SK-N-SH (cell line): ENCODE data around the gene ZNF732.
"Not testable (repeated sequence)": the region's sequence is repeated elsewhere in the genome, so short reads cannot be mapped to it uniquely, and the experiment has no call there.

Experiments used
- EP300 ChIP-seq, 2 experiments: IDR thresholded peaks; 2 replicates each; pipeline versions ENCODE4 v1.4.0 to v1.6.1; 2012; ENCODE audit warnings: borderline replicate concordance in 1 of 2, low read depth in 1 of 2, low read length in 1 of 2
- USF2 ChIP-seq: fragments of 150-350 bp; IDR thresholded peaks from 2 replicates; pipeline ENCODE4 v1.6.1; 2017; ENCODE audit warnings: antibody characterized with exemption, low read length, low read depth, borderline replicate concordance
- YY1 ChIP-seq: IDR thresholded peaks from 2 replicates; pipeline ENCODE4 v1.4.0; 2012; ENCODE audit warnings: low read depth, mild to moderate bottlenecking
- ZBTB33 ChIP-seq: IDR thresholded peaks from 2 replicates; pipeline ENCODE4 v1.4.0; 2012; ENCODE audit warnings: low read depth, borderline replicate concordance
- TF ChIP-seq, protein P1 (sequence below): fragments of 200-600 bp; sonication (generic); IDR thresholded peaks from 2 replicates; pipeline ENCODE4 v1.6.1; 2017; ENCODE audit warnings: antibody characterized with exemption, mild to moderate bottlenecking, moderate library complexity

DNA sequence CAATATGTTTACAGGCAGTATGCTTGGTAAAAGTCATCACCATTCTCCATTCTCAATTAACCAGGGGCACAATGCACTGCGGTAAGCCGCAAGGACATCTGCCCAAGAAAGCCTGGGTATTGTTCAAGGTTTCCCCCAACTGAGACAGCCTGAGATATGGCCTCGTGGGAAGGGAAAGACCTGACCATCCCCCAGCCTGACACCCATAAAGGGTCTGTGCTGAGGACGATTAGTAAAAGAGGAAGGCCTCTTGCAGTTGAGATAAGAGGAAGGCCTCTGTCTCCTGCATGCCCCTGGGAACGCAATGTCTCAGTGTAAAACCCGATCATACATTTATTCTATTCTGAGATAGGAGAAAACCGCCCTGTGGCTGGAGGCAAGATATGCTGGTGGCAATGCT lies 63.9 kb downstream of the ZNF732 start:
- not testable (repeated sequence) for TF ChIP-seq YY1; USF2; EP300 (IDR thresholded peaks at IDR 0.05; ENCODE audit: borderline replicate concordance in 1 of 2, low read depth in 1 of 2, low read length in 1 of 2); ZBTB33
- TF ChIP-seq, protein P1, sequence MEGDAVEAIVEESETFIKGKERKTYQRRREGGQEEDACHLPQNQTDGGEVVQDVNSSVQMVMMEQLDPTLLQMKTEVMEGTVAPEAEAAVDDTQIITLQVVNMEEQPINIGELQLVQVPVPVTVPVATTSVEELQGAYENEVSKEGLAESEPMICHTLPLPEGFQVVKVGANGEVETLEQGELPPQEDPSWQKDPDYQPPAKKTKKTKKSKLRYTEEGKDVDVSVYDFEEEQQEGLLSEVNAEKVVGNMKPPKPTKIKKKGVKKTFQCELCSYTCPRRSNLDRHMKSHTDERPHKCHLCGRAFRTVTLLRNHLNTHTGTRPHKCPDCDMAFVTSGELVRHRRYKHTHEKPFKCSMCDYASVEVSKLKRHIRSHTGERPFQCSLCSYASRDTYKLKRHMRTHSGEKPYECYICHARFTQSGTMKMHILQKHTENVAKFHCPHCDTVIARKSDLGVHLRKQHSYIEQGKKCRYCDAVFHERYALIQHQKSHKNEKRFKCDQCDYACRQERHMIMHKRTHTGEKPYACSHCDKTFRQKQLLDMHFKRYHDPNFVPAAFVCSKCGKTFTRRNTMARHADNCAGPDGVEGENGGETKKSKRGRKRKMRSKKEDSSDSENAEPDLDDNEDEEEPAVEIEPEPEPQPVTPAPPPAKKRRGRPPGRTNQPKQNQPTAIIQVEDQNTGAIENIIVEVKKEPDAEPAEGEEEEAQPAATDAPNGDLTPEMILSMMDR: not testable (repeated sequence)
